Lower lobe of right lung (tissue), 2 donors: Measurements from ENCODE around the gene UVSSA. TPM values are rescaled to one million over a fixed set of nuclear protein-coding genes. Genes with fewer than 3 reads are reported as not detected.

Experiments used
- ATAC-seq, 2 donors: fragments of 200-7000 bp; cut with Tn5 transposase; one replicate each; pipeline ENCODE4 v1.9.1; 2020 to 2022; ENCODE audit warnings: mild to moderate bottlenecking in 2 of 2, moderate library complexity in 2 of 2
- DNase-seq: peaks from one replicate; pipeline ENCODE4 v3.0.0-alpha.2; 2020
- H3K27ac ChIP-seq: fragments of 200-600 bp; one replicate; pipeline ENCODE4 v1.8.0; 2022
- H3K27me3 ChIP-seq: fragments of 200-600 bp; one replicate; pipeline ENCODE4 v1.8.0; 2022; ENCODE audit warnings: low read depth
- H3K36me3 ChIP-seq: fragments of 200-600 bp; one replicate; pipeline ENCODE4 v1.8.0; 2022; ENCODE audit warnings: mild to moderate bottlenecking
- H3K4me1 ChIP-seq: fragments of 200-600 bp; one replicate; pipeline ENCODE4 v1.8.0; 2022
- H3K4me3 ChIP-seq: fragments of 200-600 bp; one replicate; pipeline ENCODE4 v1.8.0; 2022; ENCODE audit warnings: mild to moderate bottlenecking
- H3K9me3 ChIP-seq: fragments of 200-600 bp; one replicate; pipeline ENCODE4 v1.8.0; 2022
- CTCF ChIP-seq: fragments of 200-600 bp; IDR thresholded peaks from one replicate; pipeline ENCODE4 v1.8.0; 2022; ENCODE audit warnings: antibody characterized with exemption, mild to moderate bottlenecking
- intact Hi-C: fragments of 100-400 bp; cut with DNase I; formaldehyde crosslinking; loops from one replicate; pipeline ENCODE4 v1.11.0; 2022
- total RNA-seq: library from RNA; stranded (reverse); fragmentation: NEBNext Ultra II Directional; extraction: Animal tissue kit (Norgen Biotek cat#: 25700); gene quantifications from one replicate; pipeline ENCODE4 v1.2.1, GENCODE V29; 2021
- donor health status: DM: no; HTN: yes; CAD: no; lungs with severe emphysema.

Gene UVSSA
- total RNA-seq, 1 donor from 2014 or later: 27.9 TPM

GRCh38 chr4:1365271-1366178, 18.5 kb downstream of the UVSSA start:
- H3K27ac ChIP-seq: peak overlapping the region; percentile 41
- H3K36me3 ChIP-seq: peaks cover 53% of the 10 kb centered on the region

GRCh38 chr4:1366371-1367229, 19.6 kb downstream of the UVSSA start:
- Histone ChIP-seq H3K4me1 (peaks cover 13% of the 10 kb centered on the region), H3K36me3 (peaks cover 50% of the 10 kb centered on the region), H3K27ac (no peak overlapping the region), H3K4me3 (no peak overlapping the region), H3K27me3 (no peaks in the 10 kb centered on the region), H3K9me3 (no peaks in the 10 kb centered on the region)
- ATAC-seq: no peak
- DNase-seq: peak; percentile 40
- TF ChIP-seq CTCF: no peak
- intact Hi-C loops: no loop called here

More at GRCh38 chr4:1365271-1366178, 18.5 kb downstream of the UVSSA start:
- Histone ChIP-seq H3K4me1 (peaks cover 13% of the 10 kb centered on the region), H3K4me3 (no peak overlapping the region), H3K27me3 (no peaks in the 10 kb centered on the region), H3K9me3 (no peaks in the 10 kb centered on the region)
- ATAC-seq (peak; percentile 76 to 85), DNase-seq (peak; percentile 79)
- TF ChIP-seq CTCF: peak; percentile 7
- intact Hi-C loops: no loop called here

GRCh38 chr4:1367230-1367935, 20.4 kb downstream of the UVSSA start:
- no peaks in the 10 kb centered on the region for H3K9me3 ChIP-seq
- TF ChIP-seq CTCF: no peak
- H3K27me3 ChIP-seq: no peaks in the 10 kb centered on the region
- H3K4me3 ChIP-seq: no peak overlapping the region
- ATAC-seq (no peak), DNase-seq (peak; percentile 26)
- H3K36me3 ChIP-seq: peaks cover 54% of the 10 kb centered on the region
- intact Hi-C loops: no loop called here
- H3K4me1 ChIP-seq: peaks cover 13% of the 10 kb centered on the region
- no peak overlapping the region for H3K27ac ChIP-seq

- H3K9me3 ChIP-seq: no peaks in the 10 kb centered on the region
- intact Hi-C loops: no loop called here
- ATAC-seq: no peak
Measured at GRCh38 chr4:1367936-1368289, 20.9 kb downstream of the UVSSA start.

More at GRCh38 chr4:1367936-1368289, 20.9 kb downstream of the UVSSA start:
- TF ChIP-seq CTCF: no peak
- peaks cover 50% of the 10 kb centered on the region for H3K36me3 ChIP-seq
- H3K27me3 ChIP-seq: no peaks in the 10 kb centered on the region
- no peak overlapping the region for H3K27ac ChIP-seq
- peak; percentile 25 for DNase-seq
- H3K4me1 ChIP-seq: peaks cover 13% of the 10 kb centered on the region
- H3K4me3 ChIP-seq: no peak overlapping the region
